Right lobe of liver (tissue), 4 donors: ENCODE results near the gene ADD2.

Experiments used
- POLR2A ChIP-seq: fragments of 450-650 bp; IDR thresholded peaks from one replicate; pipeline ENCODE4 v1.6.1; 2017; ENCODE audit warnings: antibody characterized with exemption, mild to moderate bottlenecking
- TF ChIP-seq, protein P1 (sequence below), 4 donors: fragments of 200-600 bp in 3 of 4; fragments of 450-650 bp in 1 of 4; IDR thresholded peaks; one replicate each; pipeline versions ENCODE4 v1.5.1 to v1.8.0; 2016 to 2022; ENCODE audit warnings: antibody characterized with exemption in 4 of 4, mild to moderate bottlenecking in 2 of 4
- donor health status: DM: no; HTN: no; CAD: no.
- donor health status: DM: no; HTN: no; CAD: no.
- donor health status: DM: no; HTN: yes; CAD: no.

DNA sequence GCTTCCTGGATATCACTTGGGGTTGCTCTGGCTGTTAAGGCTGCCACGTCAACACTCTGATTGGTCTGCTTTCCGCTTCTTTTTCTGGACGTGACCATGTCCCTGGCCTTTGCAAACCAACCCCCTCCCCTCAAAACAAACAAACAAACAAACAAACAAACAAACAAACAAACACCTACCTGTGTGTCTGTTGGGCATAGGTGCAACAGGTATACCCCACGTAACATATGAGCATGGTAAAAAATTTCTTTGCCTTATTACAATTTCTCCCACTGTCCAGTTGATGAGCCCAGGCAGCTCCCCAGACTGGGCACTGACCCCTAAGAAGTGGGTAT, 80.6 kb downstream of the ADD2 start:
- TF ChIP-seq, protein P1, sequence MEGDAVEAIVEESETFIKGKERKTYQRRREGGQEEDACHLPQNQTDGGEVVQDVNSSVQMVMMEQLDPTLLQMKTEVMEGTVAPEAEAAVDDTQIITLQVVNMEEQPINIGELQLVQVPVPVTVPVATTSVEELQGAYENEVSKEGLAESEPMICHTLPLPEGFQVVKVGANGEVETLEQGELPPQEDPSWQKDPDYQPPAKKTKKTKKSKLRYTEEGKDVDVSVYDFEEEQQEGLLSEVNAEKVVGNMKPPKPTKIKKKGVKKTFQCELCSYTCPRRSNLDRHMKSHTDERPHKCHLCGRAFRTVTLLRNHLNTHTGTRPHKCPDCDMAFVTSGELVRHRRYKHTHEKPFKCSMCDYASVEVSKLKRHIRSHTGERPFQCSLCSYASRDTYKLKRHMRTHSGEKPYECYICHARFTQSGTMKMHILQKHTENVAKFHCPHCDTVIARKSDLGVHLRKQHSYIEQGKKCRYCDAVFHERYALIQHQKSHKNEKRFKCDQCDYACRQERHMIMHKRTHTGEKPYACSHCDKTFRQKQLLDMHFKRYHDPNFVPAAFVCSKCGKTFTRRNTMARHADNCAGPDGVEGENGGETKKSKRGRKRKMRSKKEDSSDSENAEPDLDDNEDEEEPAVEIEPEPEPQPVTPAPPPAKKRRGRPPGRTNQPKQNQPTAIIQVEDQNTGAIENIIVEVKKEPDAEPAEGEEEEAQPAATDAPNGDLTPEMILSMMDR (IDR thresholded peaks at IDR 0.05): no peak
- TF ChIP-seq POLR2A: no peak
